Measurements from ENCODE around the gene ARL15.

- TF ChIP-seq, protein P1, sequence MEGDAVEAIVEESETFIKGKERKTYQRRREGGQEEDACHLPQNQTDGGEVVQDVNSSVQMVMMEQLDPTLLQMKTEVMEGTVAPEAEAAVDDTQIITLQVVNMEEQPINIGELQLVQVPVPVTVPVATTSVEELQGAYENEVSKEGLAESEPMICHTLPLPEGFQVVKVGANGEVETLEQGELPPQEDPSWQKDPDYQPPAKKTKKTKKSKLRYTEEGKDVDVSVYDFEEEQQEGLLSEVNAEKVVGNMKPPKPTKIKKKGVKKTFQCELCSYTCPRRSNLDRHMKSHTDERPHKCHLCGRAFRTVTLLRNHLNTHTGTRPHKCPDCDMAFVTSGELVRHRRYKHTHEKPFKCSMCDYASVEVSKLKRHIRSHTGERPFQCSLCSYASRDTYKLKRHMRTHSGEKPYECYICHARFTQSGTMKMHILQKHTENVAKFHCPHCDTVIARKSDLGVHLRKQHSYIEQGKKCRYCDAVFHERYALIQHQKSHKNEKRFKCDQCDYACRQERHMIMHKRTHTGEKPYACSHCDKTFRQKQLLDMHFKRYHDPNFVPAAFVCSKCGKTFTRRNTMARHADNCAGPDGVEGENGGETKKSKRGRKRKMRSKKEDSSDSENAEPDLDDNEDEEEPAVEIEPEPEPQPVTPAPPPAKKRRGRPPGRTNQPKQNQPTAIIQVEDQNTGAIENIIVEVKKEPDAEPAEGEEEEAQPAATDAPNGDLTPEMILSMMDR (IDR thresholded peaks at IDR 0.05; ENCODE audit: insufficient read depth, low read length) = no peak
- no peak for TF ChIP-seq GABPA (IDR thresholded peaks at IDR 0.05; ENCODE audit: low read depth)
- no peak for TF ChIP-seq POLR2AphosphoS5 (IDR thresholded peaks at IDR 0.05; ENCODE audit: low read depth)
Observed at GRCh38 chr5:53882676-53883031, 427.7 kb downstream of the ARL15 start.
